DMS114 treated with DMSO at 0.1 percent for 48 hours (cell line): Measurements from ENCODE around the gene FAM76B.
A peak's percentile ranks its signal among the peaks of the same experiment; 100 is the strongest.

Source experiments
- DNase-seq: peaks from one replicate; lab custom pipeline; 2025; ENCODE audit not compliant: unreplicated experiment; lab: John Stamatoyannopoulos, UW

The FAM76B gene

GRCh38 chr11:95792700-95793099, 3.1 kb upstream of the FAM76B start:
- DNase-seq, result no peak

- DNase-seq, result no peak
Observed at GRCh38 chr11:95792200-95792599, 2.6 kb upstream of the FAM76B start.

- no peak for DNase-seq
Observed at GRCh38 chr11:95791709-95792033, 2.1 kb upstream of the FAM76B start.

DNA sequence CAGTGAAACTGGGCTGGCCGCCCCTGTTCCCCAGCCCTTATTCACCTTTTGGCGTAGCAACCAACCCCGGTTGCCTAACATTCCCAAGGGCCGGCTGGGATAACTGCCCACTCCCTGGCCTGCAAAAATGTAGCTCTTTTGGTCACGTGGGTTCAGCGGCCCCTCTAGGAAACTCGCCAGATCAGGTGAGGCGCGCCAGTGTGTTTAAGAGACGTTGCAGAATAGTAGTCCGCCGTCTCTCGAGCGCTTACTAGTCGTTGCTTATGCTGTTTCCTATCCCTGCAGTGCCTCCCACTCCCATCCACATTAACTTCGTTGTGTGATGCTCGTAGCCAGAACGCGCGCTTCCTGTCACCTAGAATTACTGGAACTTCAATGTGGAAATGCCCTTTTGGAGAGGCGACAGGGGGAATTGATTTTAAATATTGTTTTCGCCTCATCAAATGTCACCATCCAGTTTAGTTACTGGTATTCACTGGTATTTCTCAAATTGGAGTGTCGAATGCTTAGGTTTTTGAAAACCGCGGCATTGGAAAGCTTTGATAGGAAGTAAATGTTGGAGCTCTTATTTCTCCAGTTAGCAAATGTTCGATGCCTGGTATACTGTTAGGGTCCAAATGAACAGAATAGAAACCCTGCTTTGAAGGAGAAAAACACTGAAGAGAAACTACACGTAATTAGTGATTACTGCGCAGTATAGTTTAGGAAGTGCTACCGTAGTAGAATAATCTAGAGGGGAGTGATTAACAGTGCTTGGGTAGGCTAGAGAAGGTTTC, 1.5 kb upstream of the FAM76B start:
- DNase-seq, result no peak

DNA sequence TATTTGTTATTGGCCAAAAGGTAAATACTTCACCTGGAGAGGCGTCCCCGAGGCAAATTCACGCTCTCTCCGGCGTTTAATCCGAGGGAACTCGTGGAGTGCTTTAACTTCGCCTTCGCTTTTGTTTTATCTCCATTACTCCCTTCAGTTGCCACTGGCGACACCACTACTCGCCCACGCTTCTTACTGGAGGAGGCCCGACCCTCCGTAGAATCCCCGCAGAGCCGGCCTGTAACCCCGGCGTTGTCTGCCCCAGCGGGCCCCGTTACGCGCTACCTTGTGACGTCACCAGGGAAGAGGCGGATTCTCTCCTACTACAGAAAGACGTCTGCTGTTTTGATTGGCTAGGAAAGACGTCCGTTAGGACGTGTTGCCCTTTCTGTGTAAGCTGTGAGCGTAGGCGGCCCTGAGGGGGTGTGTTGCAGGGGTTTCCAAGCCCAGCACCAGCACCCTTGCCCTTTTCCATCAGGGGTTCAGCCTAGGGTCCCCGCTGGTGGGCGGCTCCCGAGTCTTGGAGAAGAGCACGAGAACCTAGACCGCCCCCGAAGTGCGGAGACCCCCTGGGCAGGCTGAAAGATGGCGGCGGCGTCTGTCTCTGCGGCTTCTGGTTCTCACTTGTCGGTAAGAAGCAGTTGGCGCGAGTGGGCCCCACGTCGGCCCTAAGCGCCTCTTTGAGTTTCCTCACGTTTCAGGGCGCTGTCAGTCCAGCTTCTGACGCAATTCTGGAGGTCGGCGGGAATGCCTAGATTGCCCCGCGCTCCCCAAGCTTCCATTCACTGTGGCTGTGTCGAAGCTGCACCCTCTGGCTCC, 746 bp upstream of the FAM76B start, which contains the start of gene CEP57:
Gene CEP57, plus strand, starts transcription at position 376 of the 810 bp plus-strand sequence. Its CDS starts 201 bp downstream, at position 577.
- peak; percentile 88 for DNase-seq

DNA sequence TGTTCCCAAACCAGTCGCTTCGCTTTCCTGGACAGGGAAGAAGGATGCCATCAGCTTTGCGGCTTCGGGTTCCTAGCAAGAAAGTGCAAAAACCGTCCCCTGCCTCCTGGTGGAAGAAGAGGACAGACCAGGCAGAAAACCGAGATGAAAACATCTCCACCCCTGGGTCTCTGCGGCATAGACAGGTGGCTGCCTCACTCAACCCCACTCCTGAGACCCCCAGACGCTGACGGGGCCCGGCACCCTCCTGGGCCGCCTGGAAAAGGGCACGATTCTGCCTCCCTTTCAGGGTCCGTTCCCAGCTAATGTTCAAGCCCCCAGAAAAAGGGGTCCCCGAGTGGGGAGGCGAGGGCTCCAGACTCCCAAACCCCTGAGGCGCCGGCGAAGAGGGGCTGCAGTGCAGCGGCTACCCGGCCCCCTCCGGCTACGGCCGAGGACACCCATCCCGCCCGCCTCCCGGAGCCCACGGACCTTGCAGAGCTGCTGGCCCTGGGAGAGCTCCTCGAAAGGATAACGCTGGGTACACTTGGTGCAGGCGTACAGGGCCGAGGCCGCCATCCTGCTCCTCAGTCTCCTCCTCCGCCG, 569 bp downstream of the FAM76B start:
- DNase-seq, result peak; percentile 7

GRCh38 chr11:95780544-95780943, 9.0 kb downstream of the FAM76B start:
- no peak for DNase-seq

DNA sequence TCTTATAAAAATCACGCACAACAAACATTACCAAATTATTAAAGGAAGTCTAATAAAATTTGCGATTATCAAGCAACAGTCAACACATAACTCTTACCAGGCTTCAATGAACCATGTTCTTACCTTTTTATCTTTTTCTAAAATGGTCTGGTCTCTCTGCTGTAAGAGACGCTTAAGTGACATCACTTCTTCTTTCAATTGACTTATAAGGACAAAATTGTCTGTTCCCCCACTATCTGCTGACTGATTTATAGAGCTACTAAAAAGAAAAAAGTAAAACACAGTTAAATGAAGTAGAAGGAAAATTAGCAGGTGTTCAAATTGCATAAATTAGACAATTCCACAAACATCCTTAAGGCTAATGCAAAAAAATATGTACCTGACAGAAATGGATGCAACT, 10.9 kb downstream of the FAM76B start:
- no peak for DNase-seq

DNA sequence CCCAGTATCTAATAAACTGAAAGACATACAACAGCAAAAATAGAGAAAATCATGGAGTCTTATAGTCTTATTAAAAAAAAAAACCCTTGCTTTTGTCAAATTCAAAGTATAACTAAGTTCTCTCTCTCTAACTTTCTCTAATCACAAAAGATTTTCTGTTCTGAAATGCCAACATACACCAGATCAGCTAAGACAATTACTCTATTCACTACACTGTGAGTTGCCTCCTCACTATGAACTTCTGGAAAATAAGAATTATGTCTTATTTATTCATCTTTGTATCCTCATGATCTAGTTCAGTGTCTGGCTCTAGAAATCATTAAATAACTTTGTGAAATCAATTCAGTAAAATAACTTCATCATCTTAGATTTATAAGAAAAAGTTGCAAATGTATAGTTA, 12.7 kb downstream of the FAM76B start:
- DNase-seq, result no peak

GRCh38 chr11:95768521-95768920, 21.1 kb downstream of the FAM76B start:
- DNase-seq, result no peak

- DNase-seq, result no peak
Observed at GRCh38 chr11:95767498-95767897, 22.1 kb downstream of the FAM76B start.

DNA sequence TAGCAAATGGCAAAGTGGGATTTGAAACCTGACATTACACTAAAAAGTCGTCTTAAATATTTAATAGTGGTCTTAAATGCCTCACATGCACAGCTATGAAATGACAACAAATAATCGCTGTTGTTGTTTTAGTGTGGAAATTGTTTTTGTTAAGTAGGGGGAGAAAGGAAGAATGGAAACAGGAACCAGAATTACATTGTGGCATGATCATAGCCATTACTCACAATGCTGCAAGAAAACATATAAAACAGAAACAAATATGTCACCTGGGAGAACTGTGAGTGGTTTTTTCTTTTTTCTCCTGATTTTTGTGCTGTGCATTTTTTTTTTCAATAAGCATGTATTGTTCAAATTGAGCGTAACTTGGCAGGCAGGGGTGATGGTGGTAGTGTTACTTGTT, 22.9 kb downstream of the FAM76B start:
- DNase-seq, result no peak

DNA sequence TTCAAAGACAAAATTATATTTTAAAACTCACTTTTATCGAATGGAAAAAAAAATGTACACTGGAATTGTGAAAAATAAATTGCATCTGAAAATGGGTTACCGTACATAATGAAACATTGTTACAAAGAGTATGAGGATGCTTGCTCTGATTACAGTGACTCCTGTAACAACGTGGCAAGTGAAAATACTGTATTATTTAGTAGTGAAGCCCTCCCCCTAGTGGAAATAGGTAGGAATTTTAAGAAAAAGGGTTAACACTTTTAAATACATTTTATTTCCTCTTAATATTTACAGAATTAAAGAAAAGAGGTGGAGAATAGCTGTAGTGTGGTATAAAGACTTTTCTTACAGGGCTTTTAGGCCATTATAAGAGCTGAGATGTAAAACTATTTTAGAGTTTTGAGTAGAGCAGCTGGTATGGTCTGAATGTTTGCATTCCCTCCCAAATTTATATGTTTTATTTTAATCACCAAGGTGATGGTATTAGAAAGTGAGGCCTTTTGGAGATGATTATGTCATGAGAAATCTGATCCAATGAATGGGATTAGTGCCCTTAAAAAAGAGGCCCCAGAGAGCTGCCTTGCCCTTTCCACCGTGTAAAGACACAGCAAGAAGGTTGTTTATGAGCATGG, 25.2 kb downstream of the FAM76B start:
- DNase-seq, result peak; percentile 48

GRCh38 chr11:95762534-95762933, 27.0 kb downstream of the FAM76B start:
- DNase-seq, result no peak

DNA sequence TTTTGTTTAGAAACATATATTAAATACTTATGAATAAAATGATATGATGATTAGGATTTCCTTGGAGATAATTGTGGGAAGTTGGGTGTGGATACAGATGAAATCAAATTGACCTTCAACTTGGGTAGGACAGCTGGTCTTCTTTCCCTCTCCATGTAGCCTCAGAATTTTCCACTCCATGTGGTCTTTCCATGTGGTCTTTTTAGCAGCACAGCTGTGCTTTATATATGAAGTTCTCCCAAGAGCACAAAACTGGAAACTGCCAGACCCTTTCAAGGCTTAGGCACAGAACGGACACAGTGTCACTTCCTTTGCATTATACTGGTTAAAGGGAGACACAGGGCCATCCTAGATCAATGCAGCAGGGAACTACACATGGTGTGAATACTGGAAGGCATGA, 28.6 kb downstream of the FAM76B start:
- DNase-seq, result no peak

DNA sequence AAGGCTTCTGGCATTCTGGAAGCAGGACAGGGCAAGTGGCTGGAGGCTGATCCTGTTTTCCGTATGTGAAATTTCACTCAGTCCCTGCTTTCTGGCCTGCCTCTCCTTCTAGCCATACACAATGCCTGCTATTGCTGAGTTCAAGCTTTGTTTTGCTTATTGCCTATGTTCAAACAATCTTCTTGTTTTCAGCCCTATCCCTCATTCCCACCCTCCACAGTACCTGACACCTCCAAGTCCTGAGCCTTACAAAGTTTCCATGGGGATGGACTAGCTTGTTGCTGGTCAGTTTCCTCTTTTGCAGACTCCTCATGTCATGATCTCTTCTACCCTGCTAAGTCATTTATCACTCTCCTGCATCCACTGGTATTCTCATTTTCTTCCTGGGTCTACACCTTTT, 38.1 kb downstream of the FAM76B start:
- no peak for DNase-seq

GRCh38 chr11:95750101-95750500, 39.5 kb downstream of the FAM76B start:
- no peak for DNase-seq

- no peak for DNase-seq
Observed at GRCh38 chr11:95739108-95739938, 50.3 kb downstream of the FAM76B start.

DNA sequence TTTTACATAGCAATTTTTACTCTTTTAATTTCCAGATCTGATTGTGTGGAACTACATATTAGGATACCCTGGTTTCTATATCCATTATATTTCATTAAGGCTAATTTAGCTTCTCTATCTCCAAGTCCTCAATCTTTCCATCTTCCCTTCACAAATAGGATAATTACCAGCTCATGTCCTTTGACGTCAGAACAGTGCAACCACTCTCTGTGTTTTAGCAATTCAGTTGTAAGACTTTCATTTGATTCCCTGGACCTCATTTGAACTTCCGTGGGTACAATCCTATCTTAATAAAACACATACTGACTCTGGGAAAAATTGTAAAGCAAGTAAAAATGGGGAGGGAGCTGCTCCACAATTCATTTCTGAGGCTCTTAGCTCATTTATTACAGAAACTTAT, 52.8 kb downstream of the FAM76B start:
- DNase-seq, result no peak

GRCh38 chr11:95736355-95736754, 53.2 kb downstream of the FAM76B start:
- DNase-seq, result no peak
